Keratinocyte (primary cell): ENCODE data around the gene MRPL41. TPM values are rescaled to one million over a fixed set of nuclear protein-coding genes. Genes with fewer than 3 reads are reported as not detected.

Experiments used
- DNase-seq: peaks from one replicate; pipeline ENCODE4 v3.0.0-alpha.2; 2011; ENCODE audit warnings: low read depth, missing footprints, low spot score
- FAIRE-seq: peaks from 2 replicates; lab custom pipeline; 2011; peaks lifted over from hg19 to GRCh38; lab: Jason Lieb, UNC
- H2AFZ ChIP-seq: 2 replicates; pipeline ENCODE4 v1.6.0; 2012; ENCODE audit warnings: low read length, control low read depth, inconsistent platforms; ENCODE audit not compliant: control insufficient read depth
- H3K27ac ChIP-seq: 2 replicates; pipeline ENCODE4 v1.5.1; 2011; ENCODE audit warnings: low read length; ENCODE audit not compliant: control insufficient read depth, insufficient read depth
- H3K27me3 ChIP-seq: 3 replicates; pipeline ENCODE4 v1.6.0; 2011; ENCODE audit warnings: low read length; ENCODE audit not compliant: control insufficient read depth, insufficient read depth; ENCODE audit errors: extremely low read depth
- H3K36me3 ChIP-seq, 2 experiments: 2 replicates in 1 of 2; 3 replicates in 1 of 2; pipeline ENCODE4 v1.5.1; 2011; ENCODE audit warnings: low read length in 2 of 2, mild to moderate bottlenecking in 1 of 2; ENCODE audit not compliant: control insufficient read depth in 2 of 2, insufficient read depth in 2 of 2; ENCODE audit errors: extremely low read depth in 1 of 2
- H3K4me1 ChIP-seq: 3 replicates; pipeline ENCODE4 v1.5.1; 2011; ENCODE audit warnings: low read length; ENCODE audit not compliant: control insufficient read depth, insufficient read depth; ENCODE audit errors: extremely low read depth
- H3K4me2 ChIP-seq: 3 replicates; pipeline ENCODE4 v1.6.0; 2011; ENCODE audit warnings: low read depth, low read length; ENCODE audit not compliant: control insufficient read depth, insufficient read depth; ENCODE audit errors: extremely low read depth
- H3K4me3 ChIP-seq, 3 experiments: fragments of 200-600 bp in 1 of 3; sonication (generic) in 1 of 3; 2 replicates in 2 of 3; 3 replicates in 1 of 3; pipeline ENCODE4 v1.5.1; 2011 to 2016; ENCODE audit warnings: low read length in 3 of 3, mild to moderate bottlenecking in 3 of 3, control low read depth in 2 of 3, inconsistent platforms in 1 of 3, low read depth in 1 of 3, mixed read lengths in 1 of 3, mixed run types in 1 of 3, moderate library complexity in 1 of 3; ENCODE audit not compliant: control insufficient read depth in 2 of 3, insufficient read depth in 2 of 3; ENCODE audit errors: extremely low read depth in 1 of 3
- H3K79me2 ChIP-seq: 2 replicates; pipeline ENCODE4 v1.6.0; 2012; ENCODE audit warnings: low read length; ENCODE audit not compliant: control insufficient read depth, insufficient read depth
- H3K9ac ChIP-seq: 3 replicates; pipeline ENCODE4 v1.6.0; 2011; ENCODE audit warnings: low read length; ENCODE audit not compliant: control insufficient read depth, insufficient read depth; ENCODE audit errors: extremely low read depth
- H3K9me1 ChIP-seq: 3 replicates; pipeline ENCODE4 v1.6.0; 2011; ENCODE audit warnings: low read length; ENCODE audit not compliant: control insufficient read depth, insufficient read depth; ENCODE audit errors: extremely low read depth
- H3K9me3 ChIP-seq: 2 replicates; pipeline ENCODE4 v1.5.1; 2012; ENCODE audit warnings: low read depth, low read length; ENCODE audit not compliant: control insufficient read depth
- H4K20me1 ChIP-seq: 3 replicates; pipeline ENCODE4 v1.6.0; 2011; ENCODE audit warnings: low read length; ENCODE audit not compliant: control insufficient read depth, insufficient read depth; ENCODE audit errors: extremely low read depth
- CTCF ChIP-seq, 3 experiments: IDR thresholded peaks in 1 of 3; conservative IDR thresholded peaks in 1 of 3; optimal IDR thresholded peaks in 1 of 3; 2 replicates in 2 of 3; 3 replicates in 1 of 3; pipeline versions ENCODE3 to v1.5.1; 2011; ENCODE audit warnings: low read length in 3 of 3, mild to moderate bottlenecking in 3 of 3, moderate library complexity in 2 of 3, control low read depth in 1 of 3, inconsistent platforms in 1 of 3; ENCODE audit not compliant: insufficient read depth in 2 of 3; ENCODE audit errors: extremely low read depth in 1 of 3
- EZH2 ChIP-seq: IDR thresholded peaks from one replicate; pipeline ENCODE4 v1.6.1; 2012; ENCODE audit warnings: inconsistent platforms, mild to moderate bottlenecking, low read length, moderate library complexity
- dilution Hi-C: fragments of 300-500 bp; cut with MboI; formaldehyde crosslinking; loops from one replicate; pipeline ENCODE4 v1.7.0; 2020; ENCODE audit warnings: low sequenced_read_pairs; ENCODE audit not compliant: extremely low pct_ligation_motif_present
- polyA plus RNA-seq, 5 experiments: library from polyadenylated mRNA; depleted of rRNA in 3 of 5; stranded (reverse) in 3 of 5; stranded (forward) in 1 of 5; unstranded in 1 of 5; fragments of >200 nt; gene quantifications; 1 replicate in 1 of 5; 2 replicates in 3 of 5; 3 replicates in 1 of 5; pipeline versions ENCODE4 v1.2.1 to v1.2.3, GENCODE V29; 2011 to 2012; ENCODE audit warnings: missing spikeins in 2 of 5, low read depth in 1 of 5, low replicate concordance in 1 of 5

MRPL41 gene
- polyA plus RNA-seq, 1 donor (not counting 4 experiments of a cell fraction or from before 2014, with no cell fraction given): 18.1 TPM

GRCh38 chr9:137506274-137506673, 45.4 kb upstream of the MRPL41 start:
- Histone ChIP-seq H3K4me2 (no peak overlapping the region), H3K27me3 (no peaks in the 10 kb centered on the region), H3K79me2 (no peaks in the 10 kb centered on the region), H3K9ac (no peak overlapping the region), H4K20me1 (no peaks in the 10 kb centered on the region), H3K4me1 (no peaks in the 10 kb centered on the region), H3K4me3 (no peak overlapping the region), H3K27ac (no peak overlapping the region), H3K36me3 (no peaks in the 10 kb centered on the region), H3K9me3 (no peaks in the 10 kb centered on the region), H2AFZ (no peak overlapping the region), H3K9me1 (no peaks in the 10 kb centered on the region)
- dilution Hi-C loops: no loop called here
- TF ChIP-seq EZH2: no peak
- no peak for TF ChIP-seq CTCF (optimal IDR thresholded peaks at IDR 0.05 in 1 of 3, IDR thresholded peaks at IDR 0.05 in 1 of 3, conservative IDR thresholded peaks at IDR 0.05 in 1 of 3; ENCODE audit: extremely low read depth in 1 of 3, insufficient read depth in 2 of 3, low read length in 3 of 3)
- FAIRE-seq: no peak
- no peak for DNase-seq

- no peaks in the 10 kb centered on the region for H3K9me3 ChIP-seq
- dilution Hi-C loops: no loop called here
These were observed 44.9 kb upstream of the MRPL41 start for GRCh38 chr9:137506702-137507171.

More at GRCh38 chr9:137506702-137507171, 44.9 kb upstream of the MRPL41 start:
- no peak overlapping the region for H3K4me3 ChIP-seq
- H3K27ac ChIP-seq: no peak overlapping the region
- H2AFZ ChIP-seq: no peak overlapping the region
- H3K4me2 ChIP-seq: no peak overlapping the region
- H3K9ac ChIP-seq: no peak overlapping the region
- no peak for TF ChIP-seq EZH2
- no peak for TF ChIP-seq CTCF (optimal IDR thresholded peaks at IDR 0.05 in 1 of 3, IDR thresholded peaks at IDR 0.05 in 1 of 3, conservative IDR thresholded peaks at IDR 0.05 in 1 of 3; ENCODE audit: extremely low read depth in 1 of 3, insufficient read depth in 2 of 3, low read length in 3 of 3)
- H3K79me2 ChIP-seq: no peaks in the 10 kb centered on the region
- no peaks in the 10 kb centered on the region for H4K20me1 ChIP-seq
- DNase-seq: no peak
- H3K27me3 ChIP-seq: no peaks in the 10 kb centered on the region
- H3K4me1 ChIP-seq: no peaks in the 10 kb centered on the region
- FAIRE-seq: no peak
- no peaks in the 10 kb centered on the region for H3K36me3 ChIP-seq
- no peaks in the 10 kb centered on the region for H3K9me1 ChIP-seq
